ENCODE data around the gene SMAP2.

- no peak for TF ChIP-seq CTCF (conservative IDR thresholded peaks at IDR 0.05 in 1 of 2, IDR thresholded peaks at IDR 0.05 in 1 of 2; ENCODE audit: low read depth in 1 of 2, low read length in 2 of 2)
- no peak for TF ChIP-seq EZH2 (IDR thresholded peaks at IDR 0.05; ENCODE audit: low read length, missing control alignments)
These were observed 28.1 kb downstream of the SMAP2 start for GRCh38 chr1:40401473-40402201.

Data from fibroblast of lung (primary cell).